Neural cell (in vitro differentiated cells): ENCODE results near the gene IFITM10. TPM values are rescaled to one million over a fixed set of nuclear protein-coding genes. Genes with fewer than 3 reads are reported as not detected.

Source experiments
- H2AFZ ChIP-seq: fragments of 200-600, 300-800 bp; sonication (generic), shearing (Covaris generic); 2 replicates; pipeline ENCODE4 v1.6.0; 2014; ENCODE audit warnings: low read depth, mild to moderate bottlenecking, antibody characterized with exemption, low read length, moderate library complexity
- H3F3A ChIP-seq: fragments of 200-600 bp; shearing (Covaris generic); 2 replicates; pipeline ENCODE4 v1.6.1; 2016; ENCODE audit warnings: mild to moderate bottlenecking, moderate library complexity, mixed read lengths, antibody characterized with exemption, low read length; ENCODE audit not compliant: insufficient read depth, poor library complexity, severe bottlenecking
- H3K27ac ChIP-seq: fragments of 200-600, 300-800 bp; sonication (generic), shearing (Covaris generic); 2 replicates; pipeline ENCODE4 v1.5.1; 2014; ENCODE audit warnings: mild to moderate bottlenecking, low read length, moderate library complexity
- H3K27me3 ChIP-seq: fragments of 300-800, 200-600 bp; sonication (generic), shearing (Covaris generic); 2 replicates; pipeline ENCODE4 v1.6.0; 2014; ENCODE audit warnings: mild to moderate bottlenecking, low read depth, low read length, moderate library complexity; ENCODE audit not compliant: insufficient read depth
- H3K36me3 ChIP-seq: fragments of 300-800, 200-600 bp; sonication (generic), shearing (Covaris generic); 2 replicates; pipeline ENCODE4 v1.5.1; 2014; ENCODE audit warnings: mild to moderate bottlenecking, antibody characterized with exemption, low read length, moderate library complexity; ENCODE audit not compliant: insufficient read depth
- H3K4me2 ChIP-seq: fragments of 300-800, 200-600 bp; sonication (generic), shearing (Covaris generic); 2 replicates; pipeline ENCODE4 v1.6.0; 2014; ENCODE audit warnings: mild to moderate bottlenecking, low read length
- H3K4me3 ChIP-seq: fragments of 300-800, 200-600 bp; sonication (generic), shearing (Covaris generic); 2 replicates; pipeline ENCODE4 v1.5.1; 2014; ENCODE audit warnings: mild to moderate bottlenecking, low read length, moderate library complexity
- H3K79me2 ChIP-seq: fragments of 200-600 bp; shearing (Covaris generic); replicated peaks from 2 replicates; pipeline ENCODE4 v1.6.0; 2014; ENCODE audit warnings: mild to moderate bottlenecking, low read length, moderate library complexity; ENCODE audit not compliant: insufficient read depth
- H3K9ac ChIP-seq: fragments of 300-800, 200-600 bp; sonication (generic), shearing (Covaris generic); 2 replicates; pipeline ENCODE4 v1.6.1; 2016; ENCODE audit warnings: mild to moderate bottlenecking, low read length, mixed read lengths
- H3K9me2 ChIP-seq: fragments of 200-600 bp; shearing (Covaris generic); 2 replicates; pipeline ENCODE4 v1.6.1; 2016; ENCODE audit warnings: mild to moderate bottlenecking, low read length, mixed read lengths; ENCODE audit not compliant: insufficient read depth
- H3K9me3 ChIP-seq: fragments of 200-600, 300-800 bp; sonication (generic), shearing (Covaris generic); 2 replicates; pipeline ENCODE4 v1.6.1; 2016; ENCODE audit warnings: mild to moderate bottlenecking, mixed run types, low read length, moderate library complexity, mixed read lengths
- H4K20me1 ChIP-seq: fragments of 200-600 bp; shearing (Covaris generic); 2 replicates; pipeline ENCODE4 v1.6.1; 2016; ENCODE audit warnings: mild to moderate bottlenecking, mixed run types; ENCODE audit not compliant: insufficient read depth
- EP300 ChIP-seq: fragments of 450-650 bp; conservative IDR thresholded peaks from 2 replicates; pipeline ENCODE4 v1.6.1; 2014; ENCODE audit warnings: antibody characterized with exemption, mild to moderate bottlenecking, moderate library complexity; ENCODE audit not compliant: poor library complexity, severe bottlenecking
- EZH2 ChIP-seq: fragments of 200-600, 300-800 bp; shearing (Covaris generic), sonication (generic); IDR thresholded peaks from 2 replicates; pipeline ENCODE4 v1.6.1; 2014; ENCODE audit warnings: antibody characterized with exemption, low read length, borderline replicate concordance, mild to moderate bottlenecking; ENCODE audit not compliant: insufficient read depth, poor library complexity, severe bottlenecking
- MXI1 ChIP-seq: fragments of 450-650 bp; conservative IDR thresholded peaks from 2 replicates; pipeline ENCODE4 v1.6.1; 2014; ENCODE audit warnings: antibody characterized with exemption, mild to moderate bottlenecking; ENCODE audit not compliant: poor library complexity, severe bottlenecking
- POLR2AphosphoS5 ChIP-seq: IDR thresholded peaks from 2 replicates; pipeline ENCODE4 v1.6.1; 2012
- RAD21 ChIP-seq: fragments of 450-650 bp; conservative IDR thresholded peaks from 2 replicates; pipeline ENCODE4 v1.6.1; 2014; ENCODE audit warnings: antibody characterized with exemption, mild to moderate bottlenecking, moderate library complexity
- REST ChIP-seq: IDR thresholded peaks from 2 replicates; pipeline ENCODE4 v1.6.1; 2012; ENCODE audit warnings: borderline replicate concordance
- SMC3 ChIP-seq: fragments of 450-650 bp; conservative IDR thresholded peaks from 2 replicates; pipeline ENCODE4 v1.6.1; 2014; ENCODE audit warnings: antibody characterized with exemption, mild to moderate bottlenecking, moderate library complexity; ENCODE audit not compliant: poor library complexity
- TAF1 ChIP-seq: IDR thresholded peaks from 2 replicates; pipeline ENCODE4 v1.6.1; 2012; ENCODE audit warnings: low read depth
- polyA plus RNA-seq: library from polyadenylated mRNA; depleted of rRNA; stranded (reverse); fragments of >200 nt; gene quantifications from 2 replicates; pipeline ENCODE4 v1.2.3, GENCODE V29; 2014
- TF ChIP-seq, protein P1 (sequence below): fragments of 450-650 bp; IDR thresholded peaks from 2 replicates; pipeline ENCODE4 v1.5.1; 2014; ENCODE audit warnings: antibody characterized with exemption, mild to moderate bottlenecking, moderate library complexity; ENCODE audit not compliant: poor library complexity, severe bottlenecking

The IFITM10 gene
- polyA plus RNA-seq, 1 donor from 2014 or later = 1.1 TPM

- Histone ChIP-seq H3K4me3 (no peak overlapping the region), H4K20me1 (no peaks in the 10 kb centered on the region), H3K27ac (no peak overlapping the region), H3K79me2 (no peaks in the 10 kb centered on the region), H3F3A (no peaks in the 10 kb centered on the region), H3K9me2 (no peaks in the 10 kb centered on the region), H3K27me3 (no peaks in the 10 kb centered on the region), H3K36me3 (no peaks in the 10 kb centered on the region), H3K9me3 (no peaks in the 10 kb centered on the region), H3K9ac (no peak overlapping the region), H3K4me2 (no peak overlapping the region), H2AFZ (no peak overlapping the region)
- no peak for TF ChIP-seq EP300
- TF ChIP-seq POLR2AphosphoS5 = no peak
- TF ChIP-seq TAF1 = no peak
- TF ChIP-seq, protein P1, sequence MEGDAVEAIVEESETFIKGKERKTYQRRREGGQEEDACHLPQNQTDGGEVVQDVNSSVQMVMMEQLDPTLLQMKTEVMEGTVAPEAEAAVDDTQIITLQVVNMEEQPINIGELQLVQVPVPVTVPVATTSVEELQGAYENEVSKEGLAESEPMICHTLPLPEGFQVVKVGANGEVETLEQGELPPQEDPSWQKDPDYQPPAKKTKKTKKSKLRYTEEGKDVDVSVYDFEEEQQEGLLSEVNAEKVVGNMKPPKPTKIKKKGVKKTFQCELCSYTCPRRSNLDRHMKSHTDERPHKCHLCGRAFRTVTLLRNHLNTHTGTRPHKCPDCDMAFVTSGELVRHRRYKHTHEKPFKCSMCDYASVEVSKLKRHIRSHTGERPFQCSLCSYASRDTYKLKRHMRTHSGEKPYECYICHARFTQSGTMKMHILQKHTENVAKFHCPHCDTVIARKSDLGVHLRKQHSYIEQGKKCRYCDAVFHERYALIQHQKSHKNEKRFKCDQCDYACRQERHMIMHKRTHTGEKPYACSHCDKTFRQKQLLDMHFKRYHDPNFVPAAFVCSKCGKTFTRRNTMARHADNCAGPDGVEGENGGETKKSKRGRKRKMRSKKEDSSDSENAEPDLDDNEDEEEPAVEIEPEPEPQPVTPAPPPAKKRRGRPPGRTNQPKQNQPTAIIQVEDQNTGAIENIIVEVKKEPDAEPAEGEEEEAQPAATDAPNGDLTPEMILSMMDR = no peak
- no peak for TF ChIP-seq REST
- no peak for TF ChIP-seq RAD21
- no peak for TF ChIP-seq MXI1
- no peak for TF ChIP-seq SMC3
- TF ChIP-seq EZH2 = no peak
Measured at GRCh38 chr11:1708716-1709115, 41.7 kb downstream of the IFITM10 start.

- H3F3A ChIP-seq = no peaks in the 10 kb centered on the region
- H3K27me3 ChIP-seq = no peaks in the 10 kb centered on the region
- H3K4me3 ChIP-seq = no peak overlapping the region
- H3K36me3 ChIP-seq = no peaks in the 10 kb centered on the region
- TF ChIP-seq EP300 (no peak), MXI1 (no peak), REST (no peak), POLR2AphosphoS5 (no peak), SMC3 (no peak), EZH2 (no peak), TAF1 (no peak), RAD21 (no peak)
- TF ChIP-seq, protein P1 = no peak
- H3K27ac ChIP-seq = no peak overlapping the region
- no peak overlapping the region for H3K4me2 ChIP-seq
- H3K9me3 ChIP-seq = no peaks in the 10 kb centered on the region
- no peak overlapping the region for H3K9ac ChIP-seq
- H3K79me2 ChIP-seq = no peaks in the 10 kb centered on the region
- no peaks in the 10 kb centered on the region for H4K20me1 ChIP-seq
- H2AFZ ChIP-seq = no peak overlapping the region
- H3K9me2 ChIP-seq = no peaks in the 10 kb centered on the region
Measured at GRCh38 chr11:1707751-1708150, 42.6 kb downstream of the IFITM10 start.
